K562 (cell line): ENCODE results near the gene REEP2. TPM values are rescaled to one million over a fixed set of nuclear protein-coding genes. Genes with fewer than 3 reads are reported as not detected.
A peak's percentile ranks its signal among the peaks of the same experiment; 100 is the strongest.

Source experiments
- ATAC-seq: fragments of 200-7000 bp; cut with Tn5 transposase; 3 replicates; pipeline ENCODE4 v1.9.1; 2020; ENCODE audit warnings: moderate library complexity
- BruUV-seq: library from RNA; stranded (reverse); fragments of 400-500 nt; replicated peaks from 2 replicates; lab custom pipeline; 2021; lab: Mats Ljungman, UMichigan
- CTCF ChIA-PET: fragments of 300-600 bp; formaldehyde crosslinking; extraction: SDS; loops from one replicate; lab custom pipeline; 2021; ENCODE audit warnings: low intra/inter-chr PET ratio; lab: Yijun Ruan, JAX
- POLR2A ChIA-PET: fragments of 300-600, 350-650 bp; sonication (Branson Sonifier 250); formaldehyde crosslinking; extraction: SDS; loops from one replicate; lab custom pipeline; 2021; ENCODE audit warnings: antibody characterized with exemption, inconsistent platforms; lab: Yijun Ruan, JAX
- DNase-seq, 4 experiments: peaks; one replicate each; pipeline versions ENCODE4 v3.0.0 to v3.0.0-alpha.2; 2011 to 2018; ENCODE audit warnings: low spot score in 3 of 4, mixed read lengths in 3 of 4; ENCODE audit errors: extremely low read depth in 1 of 4
- FAIRE-seq: peaks from 2 replicates; lab custom pipeline; 2011; peaks lifted over from hg19 to GRCh38; lab: Jason Lieb, UNC
- H2AFZ ChIP-seq: 2 replicates; pipeline ENCODE4 v1.6.0; 2011; ENCODE audit warnings: low read depth, low read length, control low read depth, inconsistent platforms
- H3K27ac ChIP-seq: fragments of 200-600 bp; 3 replicates; pipeline ENCODE4 v1.8.0; 2011; ENCODE audit warnings: low read depth, mild to moderate bottlenecking, control low read depth, inconsistent platforms, low read length, moderate library complexity, mixed read lengths; ENCODE audit errors: extremely low read depth
- H3K27me3 ChIP-seq, 2 experiments: fragments of 300-600 bp in 1 of 2; 2 replicates in 1 of 2; 3 replicates in 1 of 2; pipeline versions ENCODE4 v1.6.0 to v1.8.0; 2011; ENCODE audit warnings: inconsistent platforms in 2 of 2, low read length in 2 of 2, mild to moderate bottlenecking in 1 of 2, mixed read lengths in 1 of 2, moderate library complexity in 1 of 2; ENCODE audit not compliant: control insufficient read depth in 2 of 2, insufficient read depth in 2 of 2
- H3K36me3 ChIP-seq: fragments of 300-600 bp; 3 replicates; pipeline ENCODE4 v1.8.0; 2011; ENCODE audit warnings: mild to moderate bottlenecking, low read length, inconsistent platforms; ENCODE audit not compliant: control insufficient read depth, insufficient read depth
- H3K4me1 ChIP-seq, 2 experiments: fragments of 200-600 bp in 1 of 2; replicated peaks in 1 of 2; 2 replicates in 1 of 2; 3 replicates in 1 of 2; pipeline versions ENCODE4 v1.5.1 to v1.8.0; 2011; ENCODE audit warnings: inconsistent platforms in 2 of 2, low read length in 2 of 2, mild to moderate bottlenecking in 1 of 2, mixed read lengths in 1 of 2, moderate library complexity in 1 of 2; ENCODE audit not compliant: control insufficient read depth in 2 of 2, insufficient read depth in 2 of 2
- H3K4me2 ChIP-seq: 2 replicates; pipeline ENCODE4 v1.6.1; 2011; ENCODE audit warnings: low read length, control low read depth, inconsistent platforms, mixed read lengths; ENCODE audit not compliant: insufficient read depth
- H3K4me3 ChIP-seq: fragments of 200-600 bp; sonication (generic), shearing (Covaris generic); 2 replicates; pipeline ENCODE4 v1.5.1; 2016; ENCODE audit warnings: control low read depth, inconsistent platforms
- H3K79me2 ChIP-seq: fragments of 200-600 bp; 3 replicates; pipeline ENCODE4 v1.8.0; 2011; ENCODE audit warnings: low read length, inconsistent platforms; ENCODE audit not compliant: control insufficient read depth, insufficient read depth
- H3K9ac ChIP-seq, 2 experiments: 2 replicates each; pipeline versions ENCODE4 v1.6.0 to v1.6.1; 2011; ENCODE audit warnings: low read depth in 2 of 2, low read length in 2 of 2, control low read depth in 1 of 2, inconsistent platforms in 1 of 2, mild to moderate bottlenecking in 1 of 2, mixed read lengths in 1 of 2; ENCODE audit not compliant: insufficient read depth in 1 of 2
- H3K9me1 ChIP-seq: one replicate; pipeline ENCODE4 v1.6.0; 2011; ENCODE audit warnings: inconsistent platforms, mild to moderate bottlenecking, low read length, moderate library complexity; ENCODE audit not compliant: control insufficient read depth, insufficient read depth
- H3K9me3 ChIP-seq: replicated peaks from 2 replicates; pipeline ENCODE4 v1.5.1; 2011; ENCODE audit warnings: low read depth, low read length, inconsistent platforms; ENCODE audit not compliant: control insufficient read depth, insufficient read depth
- H4K20me1 ChIP-seq: replicated peaks from 2 replicates; pipeline ENCODE4 v1.6.1; 2011; ENCODE audit warnings: low read length, inconsistent platforms, mixed read lengths; ENCODE audit not compliant: control insufficient read depth, insufficient read depth
- CHD2 ChIP-seq: IDR thresholded peaks from 2 replicates; pipeline ENCODE4 v1.6.1; 2011; ENCODE audit warnings: low read depth, low read length
- E2F4 ChIP-seq: sonication (generic); formaldehyde crosslinking; IDR thresholded peaks from 2 replicates; pipeline ENCODE4 v1.8.0; 2022; ENCODE audit warnings: mild to moderate bottlenecking, low read depth, missing genetic modification reagents
- IRF9 ChIP-seq: fragments of 450-650 bp; IDR thresholded peaks from 2 replicates; pipeline ENCODE4 v1.6.1; 2016; ENCODE audit warnings: missing biosample characterization, missing genetic modification characterization
- RFX1 ChIP-seq: fragments of 450-650 bp; IDR thresholded peaks from 2 replicates; pipeline ENCODE4 v1.6.1; 2016; ENCODE audit warnings: mild to moderate bottlenecking, moderate library complexity
- SNIP1 ChIP-seq: fragments of 450-650 bp; IDR thresholded peaks from 2 replicates; pipeline ENCODE4 v1.7.1; 2017; ENCODE audit warnings: low read depth, mild to moderate bottlenecking
- ZFX ChIP-seq: sonication (generic); formaldehyde crosslinking; IDR thresholded peaks from 2 replicates; pipeline ENCODE4 v1.8.0; 2022; ENCODE audit warnings: mild to moderate bottlenecking, missing genetic modification reagents, moderate library complexity
- WGBS: fragments of 100-300 bp; shearing (Covaris generic); methylation state at CpG from one replicate; pipeline ENCODE4 v1.1.6; 2016; ENCODE audit warnings: low coverage, mixed read lengths; ENCODE audit not compliant: insufficient coverage; ENCODE audit errors: missing lambda C conversion rate; 5-methylcytosine and 5-hydroxymethylcytosine counted together
- in situ Hi-C: fragments of 300-500 bp; cut with MboI; formaldehyde crosslinking; loops from 4 replicates; pipeline ENCODE4 v1.15.0; 2018; ENCODE audit warnings: inconsistent platforms, mixed read lengths
- intact Hi-C: fragments of 100-400 bp; cut with micrococcal nuclease; formaldehyde crosslinking; loops from 2 replicates; pipeline ENCODE4 v1.14.2; 2022
- polyA plus RNA-seq, 8 experiments: library from polyadenylated mRNA; depleted of rRNA in 4 of 8; stranded (reverse) in 5 of 8; unstranded in 3 of 8; fragments of >200 nt; fragmentation: Nextera tagmentation in 2 of 8; fragmentation: Illumina TruSeq in 1 of 8; extraction: Ambion mirVana in 2 of 8; extraction: Trizol in 1 of 8; gene quantifications; 2 replicates each; pipeline versions ENCODE4 v1.2.1 to v1.2.3, GENCODE V29; 2011 to 2014; ENCODE audit warnings: inconsistent platforms in 1 of 8, missing spikeins in 1 of 8
- total RNA-seq, 7 experiments: library from RNA; depleted of rRNA in 6 of 7; stranded (reverse); fragments of >200 nt in 6 of 7; fragmentation: Illumina TruSeq in 2 of 7; extraction: Trizol in 2 of 7; gene quantifications; 2 replicates each; pipeline versions ENCODE4 v1.2.1 to v1.2.3, GENCODE V29; 2011 to 2021; ENCODE audit warnings: low replicate concordance in 1 of 7
- TF ChIP-seq, protein P1 (sequence below): fragments of 450-650 bp; IDR thresholded peaks from 2 replicates; pipeline ENCODE4 v1.6.1; 2018; ENCODE audit not compliant: partially characterized antibody

The REEP2 gene
- total and polyA plus RNA-seq, 9 of the 15 experiments (the other 6 are each of a cell fraction or from before 2014, with no cell fraction given): 0.03 to 1.1 (median 0.12) TPM; not detected in 1

GRCh38 chr5:138448481-138449398 lies 9.9 kb downstream of the REEP2 start:
- Histone ChIP-seq H3K36me3 (no peaks in the 10 kb centered on the region), H3K4me1 (peaks cover 9 to 46% of the 10 kb centered on the region in 2 experiments; a peak in 4 of 5 replicates), H3K4me2 (no peak overlapping the region), H3K4me3 (no peak overlapping the region), H3K9ac (peak overlapping the region in 1 of 2 experiments; percentile 79; a peak in 1 of 4 replicates), H2AFZ (no peak overlapping the region), H3K9me3 (no peaks in the 10 kb centered on the region), H3K79me2 (no peaks in the 10 kb centered on the region), H4K20me1 (no peaks in the 10 kb centered on the region), H3K9me1 (no peaks in the 10 kb centered on the region), H3K27me3 (no peaks in the 10 kb centered on the region), H3K27ac (no peak overlapping the region)
- intact Hi-C loops (no loop called here), in situ Hi-C loops (no loop called here)
- ATAC-seq: no peak
- DNase-seq: no peak
- ChIA-PET CTCF (interaction anchor here (0.7 to 3.3 kb wide), 3 partner anchors 15 to 377 kb away, joined by 3 to 26 read pairs (median 3); no protein-coding TSS in a partner anchor), POLR2A (interaction anchor here (0.7 to 3.1 kb wide), 7 partner anchors 10 to 121 kb away, joined by 3 to 21 read pairs (median 6); partner anchors contain the start of genes EGR1 and REEP2)
- no TSS peak for BruUV-seq
- WGBS: 34% methylated on average over 6 of the region's 9 CpGs
- peak; percentile 23 for FAIRE-seq
- TF ChIP-seq E2F4 (CRISPR knock-in tag) (no peak), RFX1 (peak; percentile 76), CHD2 (no peak), IRF9 (tag) (no peak), ZFX (CRISPR knock-in tag) (no peak), SNIP1 (no peak)
- TF ChIP-seq, protein P1, sequence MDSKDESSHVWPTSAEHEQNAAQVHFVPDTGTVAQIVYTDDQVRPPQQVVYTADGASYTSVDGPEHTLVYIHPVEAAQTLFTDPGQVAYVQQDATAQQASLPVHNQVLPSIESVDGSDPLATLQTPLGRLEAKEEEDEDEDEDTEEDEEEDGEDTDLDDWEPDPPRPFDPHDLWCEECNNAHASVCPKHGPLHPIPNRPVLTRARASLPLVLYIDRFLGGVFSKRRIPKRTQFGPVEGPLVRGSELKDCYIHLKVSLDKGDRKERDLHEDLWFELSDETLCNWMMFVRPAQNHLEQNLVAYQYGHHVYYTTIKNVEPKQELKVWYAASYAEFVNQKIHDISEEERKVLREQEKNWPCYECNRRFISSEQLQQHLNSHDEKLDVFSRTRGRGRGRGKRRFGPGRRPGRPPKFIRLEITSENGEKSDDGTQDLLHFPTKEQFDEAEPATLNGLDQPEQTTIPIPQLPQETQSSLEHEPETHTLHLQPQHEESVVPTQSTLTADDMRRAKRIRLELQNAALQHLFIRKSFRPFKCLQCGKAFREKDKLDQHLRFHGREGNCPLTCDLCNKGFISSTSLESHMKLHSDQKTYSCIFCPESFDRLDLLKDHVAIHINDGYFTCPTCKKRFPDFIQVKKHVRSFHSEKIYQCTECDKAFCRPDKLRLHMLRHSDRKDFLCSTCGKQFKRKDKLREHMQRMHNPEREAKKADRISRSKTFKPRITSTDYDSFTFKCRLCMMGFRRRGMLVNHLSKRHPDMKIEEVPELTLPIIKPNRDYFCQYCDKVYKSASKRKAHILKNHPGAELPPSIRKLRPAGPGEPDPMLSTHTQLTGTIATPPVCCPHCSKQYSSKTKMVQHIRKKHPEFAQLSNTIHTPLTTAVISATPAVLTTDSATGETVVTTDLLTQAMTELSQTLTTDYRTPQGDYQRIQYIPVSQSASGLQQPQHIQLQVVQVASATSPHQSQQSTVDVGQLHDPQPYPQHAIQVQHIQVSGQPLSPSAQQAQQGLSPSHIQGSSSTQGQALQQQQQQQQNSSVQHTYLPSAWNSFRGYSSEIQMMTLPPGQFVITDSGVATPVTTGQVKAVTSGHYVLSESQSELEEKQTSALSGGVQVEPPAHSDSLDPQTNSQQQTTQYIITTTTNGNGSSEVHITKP: peak; percentile 17
